GM18858 (cell line): ENCODE results near the gene EEF1AKMT4.

Source experiments
- ATAC-seq: cut with Tn5 transposase; IDR thresholded peaks from one replicate; pipeline ENCODE4 v1.9.1; 2021; ENCODE audit not compliant: unreplicated experiment

EEF1AKMT4 gene

DNA sequence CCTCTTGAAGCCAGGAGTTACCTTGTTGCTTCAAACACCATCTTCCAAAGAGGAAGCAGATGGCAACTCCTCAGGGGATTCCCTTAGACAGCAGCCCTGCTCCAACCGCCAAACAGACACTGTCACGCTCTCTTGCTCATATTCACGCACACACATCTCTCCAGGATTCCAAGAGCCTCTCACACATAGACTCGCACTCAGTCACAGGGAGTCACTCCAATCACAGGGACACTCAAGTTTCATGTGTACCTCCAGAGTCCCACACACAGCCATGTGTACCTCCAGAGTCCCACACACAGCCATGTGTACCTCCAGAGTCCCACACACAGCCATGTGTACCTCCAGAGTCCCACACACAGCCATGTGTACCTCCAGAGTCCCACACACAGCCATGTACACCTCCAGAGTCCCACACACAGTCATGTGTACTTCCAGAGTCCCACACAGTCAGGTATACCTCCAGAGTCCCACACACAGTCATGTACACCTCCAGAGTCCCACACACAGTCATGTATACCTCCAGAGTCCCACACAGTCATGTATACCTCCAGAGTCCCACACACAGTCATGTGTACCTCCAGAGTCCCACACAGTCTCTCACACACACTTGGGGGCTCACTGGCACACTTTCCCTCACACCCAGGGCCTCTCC, 14.0 kb upstream of the EEF1AKMT4 start:
- no peak for ATAC-seq

GRCh38 chr3:184236033-184236410, 13.4 kb upstream of the EEF1AKMT4 start:
- no peak for ATAC-seq

GRCh38 chr3:184236636-184237035, 12.8 kb upstream of the EEF1AKMT4 start:
- no peak for ATAC-seq

- ATAC-seq = no peak
Measured at GRCh38 chr3:184237211-184237610, 12.3 kb upstream of the EEF1AKMT4 start.

- ATAC-seq = no peak
Measured at GRCh38 chr3:184237807-184238206, 11.7 kb upstream of the EEF1AKMT4 start.

DNA sequence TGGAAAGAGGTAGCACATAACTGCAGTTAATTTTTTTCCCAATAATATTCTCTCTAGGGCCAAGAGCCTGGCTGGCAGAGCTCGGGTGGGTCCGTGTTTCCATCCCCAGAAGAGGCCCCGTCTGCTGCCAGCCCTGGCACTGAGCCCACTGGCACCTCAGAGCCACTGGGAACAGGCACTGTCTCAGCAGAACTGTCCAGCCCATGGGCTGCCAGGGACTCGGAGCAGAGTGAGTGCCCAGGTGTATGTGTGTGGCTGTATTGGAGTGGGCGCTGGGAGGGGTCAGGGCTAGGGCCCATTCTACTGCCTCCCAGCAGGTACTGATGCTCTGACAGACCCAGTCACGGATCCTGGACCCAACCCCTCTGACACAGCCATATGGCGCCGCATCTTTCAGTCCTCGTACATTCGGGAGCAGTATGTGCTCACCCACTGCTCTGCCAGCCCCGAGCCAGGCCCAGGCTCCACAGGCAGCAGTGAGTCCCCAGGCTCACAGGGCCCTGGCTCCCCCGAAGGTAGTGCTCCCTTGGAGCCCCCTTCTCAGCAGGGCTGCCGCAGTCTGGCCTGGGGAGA, 11.1 kb upstream of the EEF1AKMT4 start:
- no peak for ATAC-seq

GRCh38 chr3:184239221-184239620, 10.3 kb upstream of the EEF1AKMT4 start:
- ATAC-seq = no peak

DNA sequence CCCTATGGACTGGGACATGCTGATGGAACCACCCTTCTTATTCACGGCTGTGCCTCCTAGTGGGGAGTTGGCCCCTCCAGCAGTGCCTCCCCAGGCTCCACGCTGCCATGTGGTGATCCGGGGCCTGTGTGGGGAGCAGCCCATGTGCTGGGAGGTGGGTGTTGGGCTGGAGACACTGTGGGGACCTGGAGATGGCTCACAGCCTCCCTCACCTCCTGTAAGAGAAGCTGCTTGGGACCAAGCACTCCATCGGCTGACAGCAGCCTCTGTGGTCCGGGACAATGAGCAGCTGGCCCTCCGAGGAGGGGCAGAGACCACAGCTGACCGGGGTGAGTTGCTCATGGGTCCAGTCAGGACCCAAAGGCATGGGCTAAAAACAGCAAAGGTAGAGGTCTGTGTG, 9.8 kb upstream of the EEF1AKMT4 start:
- ATAC-seq = no peak

GRCh38 chr3:184240384-184241140, 8.9 kb upstream of the EEF1AKMT4 start:
- no peak for ATAC-seq

DNA sequence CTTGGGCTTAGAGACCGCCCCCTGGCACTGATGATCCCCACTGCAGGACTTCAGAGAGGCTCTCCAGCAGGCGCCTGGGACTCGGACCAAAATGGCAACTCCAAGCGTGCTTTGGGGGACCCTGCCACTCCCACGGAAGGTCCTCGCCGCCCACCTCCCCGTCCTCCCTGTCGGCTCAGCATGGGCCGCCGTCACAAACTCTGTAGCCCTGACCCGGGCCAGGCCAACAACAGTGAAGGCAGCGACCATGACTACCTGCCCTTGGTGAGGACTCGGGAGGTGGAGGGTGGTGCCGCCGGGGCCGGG, 8.4 kb upstream of the EEF1AKMT4 start:
- no peak for ATAC-seq

GRCh38 chr3:184241447-184242296, 7.8 kb upstream of the EEF1AKMT4 start:
- no peak for ATAC-seq

- ATAC-seq = no peak
Measured at GRCh38 chr3:184242297-184242685, 7.2 kb upstream of the EEF1AKMT4 start.

DNA sequence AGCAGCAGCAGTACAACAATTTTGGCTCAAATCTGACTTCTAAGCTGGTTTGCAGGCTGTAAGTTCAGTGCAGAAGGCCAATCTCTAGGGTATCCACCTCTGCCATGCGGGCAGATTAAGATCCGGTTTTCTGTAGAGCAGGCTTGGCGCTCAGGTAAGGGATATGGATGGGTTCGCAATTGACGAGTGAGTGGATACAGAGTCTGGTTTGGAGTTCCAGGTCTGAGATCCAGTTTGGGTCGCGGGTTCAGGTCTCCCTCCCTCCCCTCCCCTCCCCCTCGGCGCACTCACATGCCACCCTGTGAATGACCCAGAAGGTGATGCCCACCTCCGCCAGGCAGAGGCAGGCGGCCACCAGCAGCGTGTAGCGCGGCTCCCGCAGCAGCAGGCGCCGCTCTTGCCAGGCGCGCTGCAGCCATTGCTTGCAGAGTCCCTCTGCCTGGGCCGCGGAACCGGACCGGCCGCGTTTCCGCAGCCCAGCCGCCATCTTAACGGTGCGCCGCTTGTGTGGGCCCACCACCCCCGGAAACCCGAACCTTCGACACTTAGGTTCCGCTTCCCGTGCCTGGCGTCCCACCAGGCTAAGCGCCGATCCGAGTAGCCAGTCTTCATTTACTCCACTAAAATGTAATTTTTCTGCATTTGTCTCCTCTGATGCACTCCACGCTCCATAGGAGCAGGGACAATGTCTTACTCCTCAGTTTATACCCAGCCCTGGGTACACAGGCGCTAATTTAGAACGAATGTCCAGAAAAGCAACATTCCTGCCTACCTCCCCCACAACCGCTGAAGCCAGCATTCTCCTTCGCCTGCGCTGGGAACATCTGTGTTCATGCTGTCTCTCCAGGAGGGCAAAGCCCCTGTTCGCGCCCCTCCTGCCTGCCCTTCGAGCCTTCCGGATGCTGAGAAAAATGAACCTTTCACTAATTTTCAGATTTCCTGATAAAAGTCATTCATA, 739 bp upstream of the EEF1AKMT4 start, which contains the start of gene ALG3:
Gene ALG3 (minus strand): TSS at position 509 of the 958 bp plus-strand sequence. CDS start 22 bp downstream, at position 487.
- no peak for ATAC-seq

DNA sequence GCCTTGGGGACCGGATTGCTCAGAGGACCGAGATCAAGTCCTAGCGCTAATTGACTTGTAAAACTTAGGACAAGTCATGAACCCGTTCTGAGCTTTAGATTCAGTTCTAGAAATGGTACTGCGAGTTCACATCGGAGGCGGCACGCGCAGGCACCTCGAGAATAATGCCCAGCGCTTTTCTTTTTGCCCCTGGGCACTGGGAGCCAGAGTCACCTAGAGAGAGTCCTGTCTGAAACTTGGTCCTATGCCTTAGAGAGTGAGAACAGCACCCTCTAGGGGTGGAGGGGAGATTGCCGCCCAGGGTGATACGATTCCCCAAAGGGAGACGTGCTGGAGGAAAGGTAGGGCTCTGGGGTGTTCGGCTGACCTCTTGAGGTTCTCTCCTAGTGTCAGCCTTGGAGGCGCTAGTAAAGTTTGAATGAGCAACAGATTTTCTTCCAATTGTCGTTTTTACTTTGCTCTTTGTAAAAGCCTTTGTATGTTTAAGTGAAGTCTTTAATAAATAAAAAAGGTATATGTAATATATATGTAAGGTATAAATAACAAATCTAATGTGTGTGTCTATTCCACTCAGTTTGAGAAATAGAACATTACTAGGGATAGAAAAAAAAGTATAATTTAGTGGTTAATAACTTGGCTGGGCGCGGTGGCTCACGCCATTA, 826 bp downstream of the EEF1AKMT4 start:
- ATAC-seq = peak; percentile 73

GRCh38 chr3:184255291-184256039, 6.0 kb downstream of the EEF1AKMT4 start:
- no peak for ATAC-seq

DNA sequence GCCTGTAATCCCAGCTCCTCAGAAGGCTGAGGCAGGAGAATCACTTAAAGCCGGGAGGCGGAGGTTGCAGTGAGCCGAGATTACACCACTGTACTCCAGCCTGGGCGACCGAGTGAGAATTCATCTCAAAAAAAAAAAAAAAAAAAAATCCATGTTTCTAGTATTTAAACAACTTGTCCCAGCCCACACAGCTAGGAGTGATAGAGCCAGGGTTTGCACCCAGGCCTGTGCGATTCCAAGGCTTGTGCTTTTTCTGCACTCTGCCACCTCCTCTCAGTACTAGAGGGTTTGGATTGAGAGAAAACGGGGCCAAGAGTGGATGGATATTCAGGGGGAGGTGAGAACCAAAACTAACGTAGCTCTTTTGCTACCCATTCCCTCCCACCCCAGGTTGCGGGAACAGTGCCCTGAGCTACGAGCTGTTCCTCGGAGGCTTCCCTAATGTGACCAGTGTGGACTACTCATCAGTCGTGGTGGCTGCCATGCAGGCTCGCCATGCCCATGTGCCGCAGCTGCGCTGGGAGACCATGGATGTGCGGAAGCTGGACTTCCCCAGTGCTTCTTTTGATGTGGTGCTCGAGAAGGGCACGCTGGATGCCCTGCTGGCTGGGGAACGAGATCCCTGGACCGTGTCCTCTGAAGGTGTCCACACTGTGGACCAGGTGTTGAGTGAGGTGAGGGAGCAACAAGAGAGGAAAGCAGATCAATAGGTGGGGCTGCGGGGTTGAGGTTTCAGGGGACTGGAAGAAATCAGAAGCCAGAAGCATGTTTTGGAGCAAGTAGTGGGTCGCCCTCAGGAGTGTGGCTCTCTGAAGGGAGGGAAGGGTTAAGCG, 7.8 kb downstream of the EEF1AKMT4 start:
- ATAC-seq = no peak

- no peak for ATAC-seq
Measured at GRCh38 chr3:184258926-184259325, 9.5 kb downstream of the EEF1AKMT4 start.

DNA sequence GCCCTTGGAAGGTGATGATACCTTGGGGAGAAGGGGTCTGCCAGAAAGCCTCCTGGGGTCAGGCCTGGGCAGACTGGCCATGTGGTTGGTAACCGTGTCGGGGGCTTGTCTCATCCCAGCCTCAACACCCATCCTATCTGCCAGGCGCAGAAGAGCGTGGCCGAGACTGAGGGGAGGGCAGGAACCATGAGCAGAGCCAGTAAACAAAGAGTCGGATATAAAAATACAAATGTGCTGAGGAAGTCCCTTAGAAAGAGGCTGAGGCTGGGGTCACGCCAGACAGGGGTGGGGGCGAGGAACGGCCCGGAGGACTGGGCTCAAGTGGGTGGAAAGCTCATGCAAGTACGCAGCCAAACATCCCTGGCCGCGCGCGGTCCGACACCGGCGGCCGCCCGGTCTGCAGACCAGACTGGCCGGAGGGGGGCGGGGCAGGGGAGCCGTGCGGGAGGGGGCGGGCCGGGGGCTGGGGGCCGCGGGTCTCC, 10.0 kb downstream of the EEF1AKMT4 start:
- no peak for ATAC-seq
